HCT116 (cell line): ENCODE measurements around the gene CASZ1. TPM values are rescaled to one million over a fixed set of nuclear protein-coding genes. Genes with fewer than 3 reads are reported as not detected.

Source experiments
- ATAC-seq: fragments of 200-7000 bp; cut with Tn5 transposase; 2 replicates; pipeline ENCODE4 v1.9.1; 2020; ENCODE audit warnings: mild to moderate bottlenecking, moderate library complexity
- BruUV-seq: library from RNA; stranded (reverse); fragments of 400-500 nt; replicated peaks from 2 replicates; lab custom pipeline; 2021; lab: Mats Ljungman, UMichigan
- CTCF ChIA-PET: fragments of 300-600 bp; sonication (Branson Sonifier 250); formaldehyde crosslinking; loops from one replicate; lab custom pipeline; 2021; ENCODE audit warnings: antibody characterized with exemption; lab: Charles Lee
- POLR2A ChIA-PET: fragments of 300-600, 350-600 bp; sonication (Branson Sonifier 250); formaldehyde crosslinking; loops from one replicate; lab custom pipeline; 2021; ENCODE audit warnings: antibody characterized with exemption; lab: Charles Lee
- RAD21 ChIA-PET, 2 experiments: fragments of 300-600 bp; sonication (Branson Sonifier 250); formaldehyde crosslinking; loops; one replicate each; lab custom pipeline; 2023; ENCODE audit warnings: low total read pairs in 2 of 2; ENCODE audit not compliant: uncharacterized antibody in 2 of 2, unreplicated experiment in 2 of 2, low non-redundant PET in 1 of 2; lab: Charles Lee
- DNase-seq: peaks from one replicate; pipeline ENCODE4 v3.0.0-alpha.2; 2010; ENCODE audit warnings: low read depth, low spot score
- H2AFZ ChIP-seq: fragments of 200-600 bp; shearing (Covaris generic), sonication (generic); 2 replicates; pipeline ENCODE4 v1.6.1; 2017; ENCODE audit warnings: low read depth, mixed run types, mixed read lengths, antibody characterized with exemption, low read length; ENCODE audit not compliant: poor library complexity, severe bottlenecking
- H3K27ac ChIP-seq: 2 replicates; pipeline ENCODE4 v1.5.1; 2012; ENCODE audit warnings: low read depth, low read length
- H3K27me3 ChIP-seq: fragments of 200-600 bp; sonication (generic); 2 replicates; pipeline ENCODE4 v1.6.1; 2016; ENCODE audit warnings: mixed run types, low read length, mixed read lengths; ENCODE audit not compliant: insufficient read depth
- H3K36me3 ChIP-seq, 2 experiments: fragments of 200-500 bp in 1 of 2; fragments of 200-600 bp in 1 of 2; sonication (Bioruptor generic) in 1 of 2; sonication (generic) in 1 of 2; 2 replicates each; pipeline versions ENCODE4 v1.5.1 to v1.6.1; 2014 to 2016; ENCODE audit warnings: low read length in 2 of 2, inconsistent platforms in 1 of 2, mixed read lengths in 1 of 2, mixed run types in 1 of 2; ENCODE audit not compliant: insufficient read depth in 2 of 2, control insufficient read depth in 1 of 2
- H3K4me1 ChIP-seq, 2 experiments: fragments of 200-600 bp in 1 of 2; sonication (generic) in 1 of 2; 2 replicates each; pipeline versions ENCODE4 v1.5.1 to v1.6.1; 2012 to 2017; ENCODE audit warnings: low read length in 2 of 2, inconsistent platforms in 1 of 2, mild to moderate bottlenecking in 1 of 2, mixed read lengths in 1 of 2, mixed run types in 1 of 2, moderate library complexity in 1 of 2; ENCODE audit not compliant: insufficient read depth in 2 of 2, control insufficient read depth in 1 of 2
- H3K4me2 ChIP-seq: fragments of 200-600 bp; sonication (generic); 2 replicates; pipeline ENCODE4 v1.6.1; 2017; ENCODE audit warnings: mixed run types, low read length, mixed read lengths
- H3K4me3 ChIP-seq, 2 experiments: fragments of 200-600 bp in 1 of 2; sonication (generic) in 1 of 2; replicated peaks in 1 of 2; 2 replicates each; pipeline ENCODE4 v1.5.1; 2011 to 2016; ENCODE audit warnings: low read length in 2 of 2, control low read depth in 1 of 2, low read depth in 1 of 2, mild to moderate bottlenecking in 1 of 2, mixed read lengths in 1 of 2, mixed run types in 1 of 2
- H3K79me2 ChIP-seq: fragments of 200-600 bp; sonication (generic); 2 replicates; pipeline ENCODE4 v1.6.1; 2017; ENCODE audit warnings: mild to moderate bottlenecking, mixed run types, low read length, moderate library complexity, mixed read lengths; ENCODE audit not compliant: insufficient read depth
- H3K9ac ChIP-seq: fragments of 200-600 bp; sonication (generic); 2 replicates; pipeline ENCODE4 v1.6.1; 2016; ENCODE audit warnings: low read length, mixed read lengths
- H3K9me2 ChIP-seq: fragments of 200-600 bp; sonication (generic), shearing (Covaris generic); 2 replicates; pipeline ENCODE4 v1.6.1; 2017; ENCODE audit warnings: mixed run types, mild to moderate bottlenecking, moderate library complexity; ENCODE audit not compliant: insufficient read depth
- H3K9me3 ChIP-seq, 2 experiments: fragments of 200-500 bp in 1 of 2; fragments of 200-600 bp in 1 of 2; sonication (Bioruptor generic) in 1 of 2; sonication (generic) in 1 of 2; 2 replicates each; pipeline ENCODE4 v1.6.1; 2014 to 2017; ENCODE audit warnings: low read length in 2 of 2, mixed read lengths in 2 of 2, inconsistent platforms in 1 of 2, low read depth in 1 of 2, mild to moderate bottlenecking in 1 of 2, mixed run types in 1 of 2, moderate library complexity in 1 of 2; ENCODE audit not compliant: control insufficient read depth in 1 of 2, insufficient read depth in 1 of 2
- H4K20me1 ChIP-seq: fragments of 200-600 bp; sonication (generic), shearing (Covaris generic); 2 replicates; pipeline ENCODE4 v1.6.1; 2017; ENCODE audit warnings: mixed run types, mild to moderate bottlenecking, moderate library complexity; ENCODE audit not compliant: insufficient read depth
- CBX3 ChIP-seq: IDR thresholded peaks from 2 replicates; pipeline ENCODE4 v1.6.1; 2012; ENCODE audit warnings: low read depth
- EGR1 ChIP-seq: IDR thresholded peaks from 2 replicates; pipeline ENCODE4 v1.6.1; 2012; ENCODE audit warnings: low read depth
- ELF1 ChIP-seq: IDR thresholded peaks from 2 replicates; pipeline ENCODE4 v1.6.1; 2012; ENCODE audit warnings: low read depth, borderline replicate concordance
- EZH2 ChIP-seq: fragments of 200-600 bp; sonication (generic); IDR thresholded peaks from 2 replicates; pipeline ENCODE4 v1.6.1; 2017; ENCODE audit warnings: antibody characterized with exemption, mixed run types
- EZH2phosphoT487 ChIP-seq: fragments of 200-600 bp; IDR thresholded peaks from 2 replicates; pipeline ENCODE4 v1.6.1; 2018; ENCODE audit warnings: antibody characterized with exemption, borderline replicate concordance
- FOSL1 ChIP-seq: IDR thresholded peaks from 2 replicates; pipeline ENCODE4 v1.6.1; 2012; ENCODE audit warnings: low read depth
- JUND ChIP-seq: IDR thresholded peaks from 2 replicates; pipeline ENCODE4 v1.6.1; 2012
- POLR2A ChIP-seq: IDR thresholded peaks from 2 replicates; pipeline ENCODE4 v1.7.0; 2011; ENCODE audit warnings: borderline replicate concordance; ENCODE audit not compliant: insufficient read depth, insufficient read length; ENCODE audit errors: extremely low read depth
- POLR2AphosphoS5 ChIP-seq: IDR thresholded peaks from 2 replicates; pipeline ENCODE4 v1.6.1; 2011; ENCODE audit warnings: mild to moderate bottlenecking, low read depth, low read length, moderate library complexity
- RAD21 ChIP-seq: IDR thresholded peaks from 2 replicates; pipeline ENCODE4 v1.6.1; 2012; ENCODE audit warnings: low read depth, mild to moderate bottlenecking
- REST ChIP-seq: IDR thresholded peaks from 2 replicates; pipeline ENCODE4 v1.6.1; 2012; ENCODE audit warnings: low read depth
- SIN3A ChIP-seq: IDR thresholded peaks from 2 replicates; pipeline ENCODE4 v1.6.1; 2012; ENCODE audit warnings: low read depth
- SP1 ChIP-seq: IDR thresholded peaks from 2 replicates; pipeline ENCODE4 v1.6.1; 2012; ENCODE audit warnings: low read depth
- SRF ChIP-seq: IDR thresholded peaks from 2 replicates; pipeline ENCODE4 v1.6.1; 2012; ENCODE audit warnings: low read depth
- YY1 ChIP-seq: IDR thresholded peaks from 2 replicates; pipeline ENCODE4 v1.6.1; 2011; ENCODE audit warnings: low read length, low read depth, moderate library complexity, mild to moderate bottlenecking; ENCODE audit not compliant: insufficient replicate concordance; ENCODE audit errors: extremely low read depth
- ZFX ChIP-seq: fragments of 450-650 bp; IDR thresholded peaks from 2 replicates; pipeline ENCODE4 v1.6.1; 2017
- ZNF274 ChIP-seq: fragments of 200-500 bp; sonication (Bioruptor generic); IDR thresholded peaks from 2 replicates; pipeline ENCODE4 v1.6.1; 2014; ENCODE audit warnings: mild to moderate bottlenecking, low read depth, low read length, inconsistent platforms
- intact Hi-C: fragments of 100-400 bp; cut with micrococcal nuclease; formaldehyde crosslinking; loops from 2 replicates; pipeline ENCODE4 v1.10.0; 2022
- total RNA-seq: library from RNA; stranded (reverse); gene quantifications from one replicate; pipeline ENCODE4 v1.2.1, GENCODE V29; 2021; ENCODE audit not compliant: unreplicated experiment
- TF ChIP-seq, protein P1 (sequence below), 3 experiments: fragments of 200-600 bp in 1 of 3; sonication (generic) in 1 of 3; IDR thresholded peaks in 2 of 3; conservative IDR thresholded peaks in 1 of 3; 2 replicates each; pipeline ENCODE4 v1.5.1; 2012 to 2017; ENCODE audit warnings: low read depth in 2 of 3, low read length in 2 of 3, antibody characterized with exemption in 1 of 3, borderline replicate concordance in 1 of 3, control low read depth in 1 of 3, mild to moderate bottlenecking in 1 of 3, mixed read lengths in 1 of 3, mixed run types in 1 of 3, moderate library complexity in 1 of 3; ENCODE audit not compliant: insufficient read depth in 1 of 3

CASZ1 gene
- total RNA-seq, 1 experiment from 2014 or later: 7.7 TPM

GRCh38 chr1:10633416-10633815 lies 163.0 kb downstream of the CASZ1 start:
- H3K4me1 ChIP-seq: peaks cover 0 to 7% of the 10 kb centered on the region in 2 experiments; a peak in 1 of 4 replicates
- H3K9ac ChIP-seq: no peak overlapping the region
- no peak overlapping the region for H3K27ac ChIP-seq
- intact Hi-C loops: no loop called here
- no TSS peak for BruUV-seq
- no peak overlapping the region for H2AFZ ChIP-seq
- no peaks in the 10 kb centered on the region for H3K36me3 ChIP-seq
- ChIA-PET CTCF (no interaction called here), POLR2A (no interaction called here)
- H3K9me2 ChIP-seq: no peaks in the 10 kb centered on the region
- ATAC-seq (no peak), DNase-seq (no peak)
- H3K79me2 ChIP-seq: no peaks in the 10 kb centered on the region
- TF ChIP-seq EZH2phosphoT487 (no peak), ZFX (no peak)
- TF ChIP-seq, all 23 proteins: peak for 0
- Histone ChIP-seq H3K27me3 (no peaks in the 10 kb centered on the region), H4K20me1 (no peaks in the 10 kb centered on the region), H3K4me2 (no peak overlapping the region), H3K9me3 (no peaks in the 10 kb centered on the region), H3K4me3 (no peak overlapping the region)
- RAD21 ChIA-PET: no interaction called here

GRCh38 chr1:10632691-10633090 lies 163.8 kb downstream of the CASZ1 start:
- no peak for DNase-seq
- no peaks in the 10 kb centered on the region for H3K36me3 ChIP-seq
- intact Hi-C loops: no loop called here
- H3K4me2 ChIP-seq: no peak overlapping the region
- H3K4me3 ChIP-seq: no peak overlapping the region
- no peak overlapping the region for H3K27ac ChIP-seq
- no peak for ATAC-seq
- no peaks in the 10 kb centered on the region for H3K9me3 ChIP-seq
- no peaks in the 10 kb centered on the region for H4K20me1 ChIP-seq
- BruUV-seq: no TSS peak
- H3K27me3 ChIP-seq: no peaks in the 10 kb centered on the region
- H2AFZ ChIP-seq: no peak overlapping the region
- ChIA-PET CTCF (no interaction called here), POLR2A (no interaction called here), RAD21 (no interaction called here)
- no peaks in the 10 kb centered on the region for H3K79me2 ChIP-seq
- no peak overlapping the region for H3K9ac ChIP-seq
- no peaks in the 10 kb centered on the region for H3K9me2 ChIP-seq
- peaks cover 0 to 7% of the 10 kb centered on the region in 2 experiments; a peak in 1 of 4 replicates for H3K4me1 ChIP-seq
- TF ChIP-seq JUND (no peak), EGR1 (no peak), EZH2 (no peak), POLR2AphosphoS5 (no peak), YY1 (no peak), RAD21 (no peak), SRF (no peak), REST (no peak), ELF1 (no peak), FOSL1 (no peak), POLR2A (no peak), CBX3 (no peak), ZNF274 (no peak), SIN3A (no peak), SP1 (no peak)
- TF ChIP-seq, protein P1, sequence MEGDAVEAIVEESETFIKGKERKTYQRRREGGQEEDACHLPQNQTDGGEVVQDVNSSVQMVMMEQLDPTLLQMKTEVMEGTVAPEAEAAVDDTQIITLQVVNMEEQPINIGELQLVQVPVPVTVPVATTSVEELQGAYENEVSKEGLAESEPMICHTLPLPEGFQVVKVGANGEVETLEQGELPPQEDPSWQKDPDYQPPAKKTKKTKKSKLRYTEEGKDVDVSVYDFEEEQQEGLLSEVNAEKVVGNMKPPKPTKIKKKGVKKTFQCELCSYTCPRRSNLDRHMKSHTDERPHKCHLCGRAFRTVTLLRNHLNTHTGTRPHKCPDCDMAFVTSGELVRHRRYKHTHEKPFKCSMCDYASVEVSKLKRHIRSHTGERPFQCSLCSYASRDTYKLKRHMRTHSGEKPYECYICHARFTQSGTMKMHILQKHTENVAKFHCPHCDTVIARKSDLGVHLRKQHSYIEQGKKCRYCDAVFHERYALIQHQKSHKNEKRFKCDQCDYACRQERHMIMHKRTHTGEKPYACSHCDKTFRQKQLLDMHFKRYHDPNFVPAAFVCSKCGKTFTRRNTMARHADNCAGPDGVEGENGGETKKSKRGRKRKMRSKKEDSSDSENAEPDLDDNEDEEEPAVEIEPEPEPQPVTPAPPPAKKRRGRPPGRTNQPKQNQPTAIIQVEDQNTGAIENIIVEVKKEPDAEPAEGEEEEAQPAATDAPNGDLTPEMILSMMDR (IDR thresholded peaks at IDR 0.05 in 2 of 3, conservative IDR thresholded peaks at IDR 0.05 in 1 of 3; ENCODE audit: borderline replicate concordance in 1 of 3, insufficient read depth in 1 of 3, low read depth in 2 of 3, low read length in 2 of 3): no peak
